OCI-LY7 (cell line): ENCODE data around the gene ZNF670. TPM values are rescaled to one million over a fixed set of nuclear protein-coding genes. Genes with fewer than 3 reads are reported as not detected.
"Not testable (repeated sequence)": the region's sequence is repeated elsewhere in the genome, so short reads cannot be mapped to it uniquely, and the experiment has no call there.

Experiments
- Bru-seq: library from RNA; stranded (reverse); fragments of 400-500 nt; gene quantifications from one replicate; lab custom pipeline; 2021; lab: Mats Ljungman, UMichigan
- BruChase-seq, 2 experiments: library from RNA; stranded (reverse); fragments of 400-500 nt; gene quantifications; one replicate each; lab custom pipeline; 2021; lab: Mats Ljungman, UMichigan
- BruUV-seq: library from RNA; stranded (reverse); fragments of 400-500 nt; replicated peaks from 2 replicates; lab custom pipeline; 2021; lab: Mats Ljungman, UMichigan
- CTCF ChIA-PET: fragments of 300-600 bp; sonication (Branson Sonifier 250); formaldehyde crosslinking; loops from one replicate; lab custom pipeline; 2022; ENCODE audit warnings: antibody characterized with exemption; ENCODE audit not compliant: unreplicated experiment; lab: Charles Lee
- POLR2A ChIA-PET: fragments of 300-600 bp; sonication (Branson Sonifier 250); formaldehyde crosslinking; loops from one replicate; lab custom pipeline; 2022; ENCODE audit warnings: antibody characterized with exemption; lab: Charles Lee
- DNase-seq: peaks from one replicate; pipeline ENCODE4 v3.0.0-alpha.2; 2015; ENCODE audit warnings: low spot score
- H2AFZ ChIP-seq: fragments of 200-600 bp; sonication (generic), shearing (Covaris generic); 2 replicates; pipeline ENCODE4 v1.6.1; 2014; ENCODE audit warnings: mild to moderate bottlenecking, antibody characterized with exemption, low read length, moderate library complexity
- H3K27ac ChIP-seq: fragments of 200-600 bp; sonication (generic); 2 replicates; pipeline ENCODE4 v1.5.1; 2014; ENCODE audit warnings: mixed run types, low read depth, mild to moderate bottlenecking, moderate library complexity, low read length, inconsistent platforms; ENCODE audit not compliant: poor library complexity, severe bottlenecking
- H3K36me3 ChIP-seq: fragments of 200-600 bp; sonication (generic); 2 replicates; pipeline ENCODE4 v1.6.1; 2014; ENCODE audit warnings: mild to moderate bottlenecking, antibody characterized with exemption, low read length, moderate library complexity, mixed read lengths; ENCODE audit not compliant: insufficient read depth
- H3K4me1 ChIP-seq: fragments of 200-600 bp; sonication (generic); 2 replicates; pipeline ENCODE4 v1.5.1; 2014; ENCODE audit warnings: mild to moderate bottlenecking, low read length; ENCODE audit not compliant: insufficient read depth, poor library complexity, severe bottlenecking
- H3K4me2 ChIP-seq: fragments of 200-600 bp; sonication (generic); 2 replicates; pipeline ENCODE4 v1.6.1; 2014; ENCODE audit warnings: mild to moderate bottlenecking, low read length
- H3K4me3 ChIP-seq: fragments of 200-600 bp; sonication (generic); 2 replicates; pipeline ENCODE4 v1.5.1; 2014; ENCODE audit warnings: mild to moderate bottlenecking, low read depth, low read length; ENCODE audit not compliant: poor library complexity, severe bottlenecking
- H3K79me2 ChIP-seq: fragments of 200-600 bp; sonication (generic); 2 replicates; pipeline ENCODE4 v1.6.1; 2016; ENCODE audit warnings: low read depth, mild to moderate bottlenecking, low read length, moderate library complexity, mixed read lengths; ENCODE audit not compliant: insufficient read depth
- H3K9me2 ChIP-seq: fragments of 200-600 bp; sonication (generic); 2 replicates; pipeline ENCODE4 v1.6.1; 2016; ENCODE audit warnings: mild to moderate bottlenecking, low read length, mixed read lengths; ENCODE audit not compliant: insufficient read depth
- H3K9me3 ChIP-seq: fragments of 200-600 bp; sonication (generic); 2 replicates; pipeline ENCODE4 v1.6.1; 2014; ENCODE audit warnings: mild to moderate bottlenecking, mixed run types, low read length, mixed read lengths
- H4K20me1 ChIP-seq: fragments of 200-600 bp; sonication (generic); 2 replicates; pipeline ENCODE4 v1.6.1; 2014; ENCODE audit warnings: mild to moderate bottlenecking, antibody characterized with exemption, low read length, moderate library complexity, mixed read lengths; ENCODE audit not compliant: insufficient read depth
- CTCF ChIP-seq: fragments of 200-600 bp; sonication (generic); conservative IDR thresholded peaks from 2 replicates; pipeline ENCODE4 v1.5.1; 2014; ENCODE audit warnings: mild to moderate bottlenecking, antibody characterized with exemption, low read length, moderate library complexity, mixed read lengths
- EZH2phosphoT487 ChIP-seq: fragments of 200-600 bp; sonication (generic); IDR thresholded peaks from 2 replicates; pipeline ENCODE4 v1.6.1; 2018; ENCODE audit warnings: low read depth, borderline replicate concordance, mild to moderate bottlenecking, mixed run types, antibody characterized with exemption, low read length, moderate library complexity, mixed read lengths
- intact Hi-C: fragments of 100-400 bp; cut with micrococcal nuclease; formaldehyde crosslinking; loops from one replicate; pipeline ENCODE4 v1.10.0; 2022; ENCODE audit not compliant: unreplicated experiment
- long read RNA-seq: library from polyadenylated mRNA; stranded (forward); transcript quantifications from one replicate; pipeline ENCODE4 v2.0.0, GENCODE V29; 2022
- total RNA-seq, 2 experiments: library from RNA; depleted of rRNA in 1 of 2; stranded (reverse); fragments of >200 nt in 1 of 2; shearing (Covaris generic) in 1 of 2; gene quantifications; 2 replicates each; pipeline ENCODE4 v1.2.3, GENCODE V29; 2014 to 2022

ZNF670 gene
- total RNA-seq (2014; rRNA removed; shearing (Covaris generic)) = 5.5 and 5.8 TPM in 2 replicates
- 8.0 and 8.6 TPM in 2 replicates for total RNA-seq (2022)
- Bru-seq, nascent RNA = percentile 82 among the genes with signal in this experiment
- percentile 71 among the genes with signal in this experiment for BruChase-seq, experiment 1, labeled RNA remaining after a 6-hour chase
- BruChase-seq, experiment 2, labeled RNA remaining after a 2-hour chase = percentile 87 among the genes with signal in this experiment
- long read RNA-seq, transcript ZNF670-201 (4 exons, 1,994 nt) = major isoform, 22 of 26 reads
- long read RNA-seq, partial matches to known transcripts = 2 of 26 reads
- long read RNA-seq, other reads (novel, unspliced or antisense) = 2 of 26 reads

GRCh38 chr1:247078258-247079140 lies at the start of gene ZNF670:
Gene ZNF670 (minus strand): TSS chr1:247078811. CDS start chr1:247078596, 215 bp downstream.
- peak within 1 kb of the TSS; percentile 87 for H3K4me2 ChIP-seq
- no peak for TF ChIP-seq EZH2phosphoT487
- TF ChIP-seq CTCF = peak; percentile 65
- H3K27ac ChIP-seq = peak within 1 kb of the TSS; percentile 46
- intact Hi-C loops = loop anchor here (2.0 to 5.0 kb wide), 3 partner anchors 134 to 571 kb away; partner anchors contain the start of genes AHCTF1 and SMYD3
- H4K20me1 ChIP-seq = no peaks in the 10 kb centered on the region
- DNase-seq = peak; percentile 97
- no peaks in the 10 kb centered on the region for H3K9me2 ChIP-seq
- ChIA-PET POLR2A (interaction anchor here (0.6 to 1.0 kb wide), 7 partner anchors 26 to 147 kb away, joined by 3 to 6 read pairs (median 4); partner anchors contain the start of gene AHCTF1), CTCF (no interaction called here)
- H3K9me3 ChIP-seq = peaks cover 16% of the 10 kb centered on the region; the same call in 1 of the 2 replicates
- peaks cover 26% of the 10 kb centered on the region for H3K36me3 ChIP-seq
- peaks cover 18% of the 10 kb centered on the region for H3K4me1 ChIP-seq
- peaks cover 40% of the 10 kb centered on the region for H3K79me2 ChIP-seq
- peak within 1 kb of the TSS; percentile 85 for H3K4me3 ChIP-seq
- BruUV-seq = no TSS peak
- peak within 1 kb of the TSS; percentile 91 for H2AFZ ChIP-seq

- intact Hi-C loops = loop anchor here (2.0 kb wide), 1 partner anchor 41 kb away; no protein-coding TSS in a partner anchor
- H3K9me3 ChIP-seq, BruUV-seq, H3K9me2 ChIP-seq, DNase-seq, H4K20me1 ChIP-seq, H3K4me1 ChIP-seq, H3K79me2 ChIP-seq, H3K27ac ChIP-seq, CTCF ChIA-PET, H2AFZ ChIP-seq: not testable (repeated sequence)
- peaks cover 29% of the 10 kb centered on the region for H3K36me3 ChIP-seq
- peak overlapping the region; percentile 66 for H3K4me3 ChIP-seq
- peak overlapping the region; percentile 71 for H3K4me2 ChIP-seq
- POLR2A ChIA-PET = interaction anchor here (1.2 kb wide), 1 partner anchor 41 kb away, joined by 3 read pairs; no protein-coding TSS in a partner anchor
Measured at GRCh38 chr1:247127519-247128282, 49.1 kb upstream of the ZNF670 start.

GRCh38 chr1:247126601-247127000 lies 48.0 kb upstream of the ZNF670 start:
- H2AFZ ChIP-seq, H3K79me2 ChIP-seq, CTCF ChIA-PET, DNase-seq, BruUV-seq, H4K20me1 ChIP-seq, H3K9me2 ChIP-seq, POLR2A ChIA-PET, H3K9me3 ChIP-seq, intact Hi-C loops, H3K27ac ChIP-seq, H3K4me2 ChIP-seq, H3K4me3 ChIP-seq, H3K4me1 ChIP-seq: not testable (repeated sequence)
- H3K36me3 ChIP-seq = peaks cover 18% of the 10 kb centered on the region

- H3K4me2 ChIP-seq, DNase-seq, H3K4me1 ChIP-seq, H3K9me2 ChIP-seq, H3K79me2 ChIP-seq, H2AFZ ChIP-seq, intact Hi-C loops, POLR2A ChIA-PET, H3K27ac ChIP-seq, H3K4me3 ChIP-seq, H3K9me3 ChIP-seq, BruUV-seq, H4K20me1 ChIP-seq, CTCF ChIA-PET: not testable (repeated sequence)
- peaks cover 14% of the 10 kb centered on the region for H3K36me3 ChIP-seq
Measured at GRCh38 chr1:247126166-247126565, 47.6 kb upstream of the ZNF670 start.
